ENCODE measurements around the gene CAST. TPM values are rescaled to one million over a fixed set of nuclear protein-coding genes. Genes with fewer than 3 reads are reported as not detected.

CAST gene
- total RNA-seq, 2 experiments from 2014 or later = 197 to 200 TPM

DNA sequence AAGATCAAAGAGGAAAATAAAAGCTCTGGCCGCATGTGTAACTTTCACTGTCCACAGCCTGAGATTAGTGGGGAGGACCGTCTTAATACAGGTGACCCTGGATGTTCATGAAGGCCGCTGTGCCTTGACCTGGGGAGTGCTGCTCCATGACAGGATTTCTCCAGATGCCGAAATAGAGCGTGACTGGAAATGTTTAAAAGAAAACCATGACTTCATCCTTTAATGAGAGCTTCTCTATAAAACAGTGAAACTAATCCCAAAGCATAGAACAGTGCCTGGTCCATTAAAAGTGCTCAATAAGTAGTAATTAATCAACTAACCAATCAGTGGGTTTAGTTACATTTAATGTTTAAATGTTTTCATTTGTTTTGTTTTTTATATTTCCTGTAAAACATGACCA, 82.8 kb downstream of the CAST start:
- Mint-ChIP-seq H3K27me3 (no peaks in the 10 kb centered on the region), H3K9me3 (no peaks in the 10 kb centered on the region), H3K4me3 (no peak overlapping the region), H3K27ac (no peak overlapping the region), H3K36me3 (ENCODE audit: low read depth) (peaks cover 94% of the 10 kb centered on the region), H3K4me1 (ENCODE audit: low read depth) (no peaks in the 10 kb centered on the region)
- Histone ChIP-seq H3K4me3 (ENCODE audit: low read length) (no peak overlapping the region), H3K9me3 (ENCODE audit: control insufficient read depth in 1 of 2, insufficient read depth in 1 of 2, low read length in 2 of 2) (no peaks in the 10 kb centered on the region), H3K27me3 (ENCODE audit: control insufficient read depth in 1 of 2, insufficient read depth in 2 of 2, low read length in 2 of 2) (no peaks in the 10 kb centered on the region), H3K27ac (ENCODE audit: low read depth in 1 of 2, low read length in 2 of 2) (no peak overlapping the region), H3K4me1 (ENCODE audit: insufficient read depth, low read length) (no peaks in the 10 kb centered on the region), H3K36me3 (ENCODE audit: insufficient read depth, low read length) (peaks cover 100% of the 10 kb centered on the region)
- DNase-seq (no peak), ATAC-seq (ENCODE audit: poor library complexity) (no peak)
- POLR2A ChIA-PET = no interaction called here
- CTCF ChIA-PET = interaction anchor here (1.2 to 1.4 kb wide), 3 partner anchors 9 to 46 kb away, joined by 3 to 4 read pairs (median 3); no protein-coding TSS in a partner anchor
- TF ChIP-seq, protein P1, sequence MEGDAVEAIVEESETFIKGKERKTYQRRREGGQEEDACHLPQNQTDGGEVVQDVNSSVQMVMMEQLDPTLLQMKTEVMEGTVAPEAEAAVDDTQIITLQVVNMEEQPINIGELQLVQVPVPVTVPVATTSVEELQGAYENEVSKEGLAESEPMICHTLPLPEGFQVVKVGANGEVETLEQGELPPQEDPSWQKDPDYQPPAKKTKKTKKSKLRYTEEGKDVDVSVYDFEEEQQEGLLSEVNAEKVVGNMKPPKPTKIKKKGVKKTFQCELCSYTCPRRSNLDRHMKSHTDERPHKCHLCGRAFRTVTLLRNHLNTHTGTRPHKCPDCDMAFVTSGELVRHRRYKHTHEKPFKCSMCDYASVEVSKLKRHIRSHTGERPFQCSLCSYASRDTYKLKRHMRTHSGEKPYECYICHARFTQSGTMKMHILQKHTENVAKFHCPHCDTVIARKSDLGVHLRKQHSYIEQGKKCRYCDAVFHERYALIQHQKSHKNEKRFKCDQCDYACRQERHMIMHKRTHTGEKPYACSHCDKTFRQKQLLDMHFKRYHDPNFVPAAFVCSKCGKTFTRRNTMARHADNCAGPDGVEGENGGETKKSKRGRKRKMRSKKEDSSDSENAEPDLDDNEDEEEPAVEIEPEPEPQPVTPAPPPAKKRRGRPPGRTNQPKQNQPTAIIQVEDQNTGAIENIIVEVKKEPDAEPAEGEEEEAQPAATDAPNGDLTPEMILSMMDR (IDR thresholded peaks at IDR 0.05) = no peak
- intact Hi-C loops (cut with DNase I, micrococcal nuclease) = loop anchor here in 1 of 2 experiments (10.0 kb wide), 1 partner anchor 400 kb away; no protein-coding TSS in a partner anchor

DNA sequence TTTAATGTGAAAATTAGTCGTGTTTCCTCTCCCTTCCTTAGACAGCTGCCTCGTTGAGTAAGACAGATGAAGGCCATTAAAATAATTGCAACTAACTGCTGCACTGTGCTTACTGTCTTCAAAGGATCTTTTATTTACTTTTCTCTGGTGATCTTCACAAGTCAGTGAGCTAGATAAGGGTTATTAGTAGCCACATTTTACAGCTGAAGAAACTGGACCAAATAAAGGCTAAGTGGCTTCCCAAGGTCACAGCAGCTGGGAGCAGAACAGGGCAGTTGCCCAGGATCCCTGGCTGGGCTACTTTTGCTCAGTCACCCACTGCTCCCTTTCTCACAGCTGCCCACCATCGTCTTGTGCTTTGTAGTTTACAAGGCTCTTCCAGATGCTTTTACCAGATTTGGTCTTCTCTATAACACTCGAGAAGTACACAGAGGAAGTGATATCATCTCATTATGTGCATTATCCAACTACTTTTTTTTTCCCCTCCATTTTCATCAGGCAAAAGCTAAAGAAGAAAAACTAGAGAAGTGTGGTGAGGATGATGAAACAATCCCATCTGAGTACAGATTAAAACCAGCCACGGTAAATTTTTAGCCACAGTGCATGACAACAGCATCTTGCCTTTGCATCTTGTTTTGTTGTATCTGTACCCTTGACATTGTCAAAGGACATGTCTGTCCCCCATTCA, 83.8 kb downstream of the CAST start:
- H3K27ac ChIP-seq (ENCODE audit: low read depth in 1 of 2, low read length in 2 of 2) = no peak overlapping the region
- no peak overlapping the region for H3K4me3 ChIP-seq (ENCODE audit: low read length)
- no peaks in the 10 kb centered on the region for H3K4me1 ChIP-seq (ENCODE audit: insufficient read depth, low read length)
- ChIA-PET POLR2A (interaction anchor here (1.1 kb wide), 1 partner anchor 20 kb away, joined by 3 read pairs; no protein-coding TSS in a partner anchor), CTCF (interaction anchor here (1.2 to 1.4 kb wide), 2 partner anchors 8 to 15 kb away, joined by 3 to 4 read pairs; no protein-coding TSS in a partner anchor)
- peak overlapping the region; percentile 76 for H3K27ac Mint-ChIP-seq
- no peak for DNase-seq
- H3K9me3 ChIP-seq (ENCODE audit: control insufficient read depth in 1 of 2, insufficient read depth in 1 of 2, low read length in 2 of 2) = no peaks in the 10 kb centered on the region
- no peaks in the 10 kb centered on the region for H3K27me3 ChIP-seq (ENCODE audit: control insufficient read depth in 1 of 2, insufficient read depth in 2 of 2, low read length in 2 of 2)
- ATAC-seq (ENCODE audit: poor library complexity) = no peak
- H3K9me3 Mint-ChIP-seq = no peaks in the 10 kb centered on the region
- H3K27me3 Mint-ChIP-seq = no peaks in the 10 kb centered on the region
- H3K36me3 Mint-ChIP-seq (ENCODE audit: low read depth) = peaks cover 94% of the 10 kb centered on the region
- TF ChIP-seq, protein P1 (IDR thresholded peaks at IDR 0.05) = no peak
- H3K4me1 Mint-ChIP-seq (ENCODE audit: low read depth) = no peaks in the 10 kb centered on the region
- no peak overlapping the region for H3K4me3 Mint-ChIP-seq
- intact Hi-C loops (cut with DNase I, micrococcal nuclease) = loop anchor here in 1 of 2 experiments (10.0 kb wide), 1 partner anchor 401 kb away; no protein-coding TSS in a partner anchor
- H3K36me3 ChIP-seq (ENCODE audit: insufficient read depth, low read length) = peaks cover 100% of the 10 kb centered on the region

DNA sequence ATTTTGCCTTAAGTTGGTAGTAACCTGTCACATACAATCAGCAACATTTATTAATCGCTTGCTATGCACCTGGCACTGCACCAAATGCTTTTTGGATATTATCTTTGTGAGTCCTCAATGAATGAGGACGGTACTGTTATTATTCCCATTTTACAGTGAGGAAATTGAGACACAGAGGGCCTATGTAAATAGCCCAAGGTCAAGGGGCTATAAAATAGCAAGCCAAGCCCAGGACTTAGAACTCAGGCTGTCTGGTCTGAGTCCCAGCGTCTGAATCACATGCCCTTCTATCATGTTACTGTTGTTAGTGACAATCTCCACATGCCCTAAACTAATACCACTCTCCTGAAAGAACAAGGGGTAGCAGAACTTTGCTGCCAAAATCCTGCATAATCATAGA, 85.5 kb downstream of the CAST start:
- Histone ChIP-seq H3K9me3 (ENCODE audit: control insufficient read depth in 1 of 2, insufficient read depth in 1 of 2, low read length in 2 of 2) (no peaks in the 10 kb centered on the region), H3K27ac (ENCODE audit: low read depth in 1 of 2, low read length in 2 of 2) (no peak overlapping the region), H3K4me3 (ENCODE audit: low read length) (no peak overlapping the region), H3K4me1 (ENCODE audit: insufficient read depth, low read length) (no peaks in the 10 kb centered on the region), H3K36me3 (ENCODE audit: insufficient read depth, low read length) (peaks cover 93% of the 10 kb centered on the region), H3K27me3 (ENCODE audit: control insufficient read depth in 1 of 2, insufficient read depth in 2 of 2, low read length in 2 of 2) (no peaks in the 10 kb centered on the region)
- Mint-ChIP-seq H3K9me3 (no peaks in the 10 kb centered on the region), H3K27ac (no peak overlapping the region), H3K4me3 (no peak overlapping the region), H3K4me1 (ENCODE audit: low read depth) (no peaks in the 10 kb centered on the region), H3K36me3 (ENCODE audit: low read depth) (peaks cover 96% of the 10 kb centered on the region), H3K27me3 (no peaks in the 10 kb centered on the region)
- no peak for DNase-seq
- CTCF ChIA-PET = interaction anchor here (0.9 kb wide), 1 partner anchor 414 kb away, joined by 3 read pairs; no protein-coding TSS in a partner anchor
- POLR2A ChIA-PET = no interaction called here
- TF ChIP-seq, protein P1 (IDR thresholded peaks at IDR 0.05) = no peak
- intact Hi-C loops (cut with DNase I, micrococcal nuclease) = loop anchor here in 1 of 2 experiments (10.0 kb wide), 1 partner anchor 403 kb away; no protein-coding TSS in a partner anchor
- no peak for ATAC-seq (ENCODE audit: poor library complexity)

Measured in CD4-positive, alpha-beta T cell (primary cell).